ENCODE measurements around the gene AADAC.

DNA sequence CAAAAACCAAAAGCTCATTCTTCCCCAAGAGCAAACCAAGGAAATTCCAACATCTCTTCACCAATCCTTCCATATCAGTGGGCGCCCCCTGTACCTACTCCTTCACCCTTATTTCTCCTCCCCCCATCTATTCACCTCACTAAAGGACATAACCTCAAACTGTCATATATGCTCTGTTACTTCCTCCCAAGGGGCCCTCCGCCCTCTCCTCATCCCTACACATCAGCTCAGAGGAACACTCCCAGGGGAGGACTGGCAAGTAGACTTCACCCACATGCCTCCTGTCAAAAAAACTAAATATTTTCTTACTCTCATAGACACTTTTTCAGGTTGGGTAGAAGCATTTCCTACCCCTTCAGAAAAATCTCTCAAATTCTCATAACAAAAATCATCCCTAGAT, 2.4 kb upstream of the AADAC start:
- TF ChIP-seq POLR2A (IDR thresholded peaks at IDR 0.05): no peak
- TF ChIP-seq, protein P1, sequence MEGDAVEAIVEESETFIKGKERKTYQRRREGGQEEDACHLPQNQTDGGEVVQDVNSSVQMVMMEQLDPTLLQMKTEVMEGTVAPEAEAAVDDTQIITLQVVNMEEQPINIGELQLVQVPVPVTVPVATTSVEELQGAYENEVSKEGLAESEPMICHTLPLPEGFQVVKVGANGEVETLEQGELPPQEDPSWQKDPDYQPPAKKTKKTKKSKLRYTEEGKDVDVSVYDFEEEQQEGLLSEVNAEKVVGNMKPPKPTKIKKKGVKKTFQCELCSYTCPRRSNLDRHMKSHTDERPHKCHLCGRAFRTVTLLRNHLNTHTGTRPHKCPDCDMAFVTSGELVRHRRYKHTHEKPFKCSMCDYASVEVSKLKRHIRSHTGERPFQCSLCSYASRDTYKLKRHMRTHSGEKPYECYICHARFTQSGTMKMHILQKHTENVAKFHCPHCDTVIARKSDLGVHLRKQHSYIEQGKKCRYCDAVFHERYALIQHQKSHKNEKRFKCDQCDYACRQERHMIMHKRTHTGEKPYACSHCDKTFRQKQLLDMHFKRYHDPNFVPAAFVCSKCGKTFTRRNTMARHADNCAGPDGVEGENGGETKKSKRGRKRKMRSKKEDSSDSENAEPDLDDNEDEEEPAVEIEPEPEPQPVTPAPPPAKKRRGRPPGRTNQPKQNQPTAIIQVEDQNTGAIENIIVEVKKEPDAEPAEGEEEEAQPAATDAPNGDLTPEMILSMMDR (IDR thresholded peaks at IDR 0.05): no peak
